Activated T-helper 9 cell treated with anti-CD3 and anti-CD28 coated beads, Interleukin-2, amount 50 U/mL, for 16 hours (primary cell): Measurements from ENCODE around the gene FDX1.

ENCODE experiments used
- DNase-seq: peaks from one replicate; pipeline ENCODE4 v3.0.0-alpha.2; 2020; ENCODE audit warnings: low read depth

The FDX1 gene

GRCh38 chr11:110508786-110509185, 79.0 kb downstream of the FDX1 start:
- DNase-seq, result no peak

GRCh38 chr11:110509472-110509871, 79.7 kb downstream of the FDX1 start:
- no peak for DNase-seq

- DNase-seq, result no peak
These were observed 82.3 kb downstream of the FDX1 start for GRCh38 chr11:110512026-110512425.

GRCh38 chr11:110513259-110513801, 83.6 kb downstream of the FDX1 start:
- DNase-seq, result no peak

- no peak for DNase-seq
These were observed 84.2 kb downstream of the FDX1 start for GRCh38 chr11:110513846-110514437.
